Measurements from ENCODE around the gene GRAMD1A.
A peak's percentile ranks its signal among the peaks of the same experiment; 100 is the strongest.
"Not testable (repeated sequence)": the region's sequence is repeated elsewhere in the genome, so short reads cannot be mapped to it uniquely, and the experiment has no call there.

Gene GRAMD1A

GRCh38 chr19:35004517-35005255 is 4.6 kb downstream of the GRAMD1A start:
- no peak for DNase-seq (ENCODE audit: low read depth in 2 of 2)
- no peak overlapping the region for H3K4me3 ChIP-seq (replicated peaks in 1 of 2; ENCODE audit: low read depth in 2 of 2, low read length in 2 of 2)
- no peak for TF ChIP-seq CTCF (IDR thresholded peaks at IDR 0.05; ENCODE audit: low read depth, low read length)

GRCh38 chr19:35005256-35005977 is 5.3 kb downstream of the GRAMD1A start:
- TF ChIP-seq CTCF (IDR thresholded peaks at IDR 0.05; ENCODE audit: low read depth, low read length): no peak
- no peak overlapping the region for H3K4me3 ChIP-seq (replicated peaks in 1 of 2; ENCODE audit: low read depth in 2 of 2, low read length in 2 of 2)
- no peak for DNase-seq (ENCODE audit: low read depth in 2 of 2)

- H3K4me3 ChIP-seq (replicated peaks in 1 of 2; ENCODE audit: low read depth in 2 of 2, low read length in 2 of 2); DNase-seq (ENCODE audit: low read depth in 2 of 2): not testable (repeated sequence)
Observed at GRCh38 chr19:35006007-35006341, 5.9 kb downstream of the GRAMD1A start.

- no peak overlapping the region for H3K4me3 ChIP-seq (replicated peaks in 1 of 2; ENCODE audit: low read depth in 2 of 2, low read length in 2 of 2)
- peak; percentile 81 to 90 for DNase-seq (ENCODE audit: low read depth in 2 of 2)
- TF ChIP-seq CTCF (IDR thresholded peaks at IDR 0.05; ENCODE audit: low read depth, low read length): no peak
Observed at GRCh38 chr19:35006342-35006998, 6.3 kb downstream of the GRAMD1A start.

- TF ChIP-seq CTCF (IDR thresholded peaks at IDR 0.05; ENCODE audit: low read depth, low read length): no peak
Observed at GRCh38 chr19:35006999-35007365, 6.9 kb downstream of the GRAMD1A start.

GRCh38 chr19:35007427-35007826 is 7.3 kb downstream of the GRAMD1A start:
- H3K4me3 ChIP-seq (replicated peaks in 1 of 2; ENCODE audit: low read depth in 2 of 2, low read length in 2 of 2); DNase-seq (ENCODE audit: low read depth in 2 of 2): not testable (repeated sequence)

More at GRCh38 chr19:35006999-35007365, 6.9 kb downstream of the GRAMD1A start:
- DNase-seq (ENCODE audit: low read depth in 2 of 2): no peak
- H3K4me3 ChIP-seq (replicated peaks in 1 of 2; ENCODE audit: low read depth in 2 of 2, low read length in 2 of 2): no peak overlapping the region

GRCh38 chr19:35008891-35009341 is 8.8 kb downstream of the GRAMD1A start:
- DNase-seq (ENCODE audit: low read depth in 2 of 2): no peak
- H3K4me3 ChIP-seq (replicated peaks in 1 of 2; ENCODE audit: low read depth in 2 of 2, low read length in 2 of 2): no peak overlapping the region
- TF ChIP-seq CTCF (IDR thresholded peaks at IDR 0.05; ENCODE audit: low read depth, low read length): no peak

All from cardiac fibroblast (primary cell).